Osteocyte (in vitro differentiated cells): ENCODE data around the gene ATP6V1B1. TPM values are rescaled to one million over a fixed set of nuclear protein-coding genes. Genes with fewer than 3 reads are reported as not detected.

Experiments used
- DNase-seq: peaks from one replicate; pipeline ENCODE4 v3.0.0; 2021; ENCODE audit warnings: mixed read lengths; ENCODE audit not compliant: unreplicated experiment; ENCODE audit errors: extremely low spot score
- H3K27ac Mint-ChIP-seq: one replicate; pipeline ENCODE4 v1.8.0; 2021; ENCODE audit warnings: mild to moderate bottlenecking, mixed read lengths; ENCODE audit not compliant: unreplicated experiment
- H3K27me3 Mint-ChIP-seq: one replicate; pipeline ENCODE4 v1.8.0; 2021; ENCODE audit warnings: mixed read lengths; ENCODE audit not compliant: unreplicated experiment
- H3K36me3 Mint-ChIP-seq: one replicate; pipeline ENCODE4 v1.8.0; 2021; ENCODE audit warnings: mixed read lengths; ENCODE audit not compliant: unreplicated experiment
- H3K4me1 Mint-ChIP-seq: one replicate; pipeline ENCODE4 v1.8.0; 2021; ENCODE audit warnings: mixed read lengths; ENCODE audit not compliant: unreplicated experiment
- H3K4me3 Mint-ChIP-seq: one replicate; pipeline ENCODE4 v1.8.0; 2021; ENCODE audit warnings: mild to moderate bottlenecking, moderate library complexity, mixed read lengths; ENCODE audit not compliant: unreplicated experiment
- H3K9me3 Mint-ChIP-seq: one replicate; pipeline ENCODE4 v1.8.0; 2021; ENCODE audit warnings: mixed read lengths; ENCODE audit not compliant: unreplicated experiment
- CTCF ChIP-seq: fragments of 200-600 bp; sonication (generic); IDR thresholded peaks from 2 replicates; pipeline ENCODE4 v1.5.0; 2021; ENCODE audit warnings: antibody characterized with exemption, mild to moderate bottlenecking, moderate library complexity
- total RNA-seq: library from RNA; stranded (reverse); gene quantifications from 2 replicates; pipeline ENCODE4 v1.2.1, GENCODE V29; 2021

The ATP6V1B1 gene
- total RNA-seq, 1 donor from 2014 or later: 6.3 TPM

GRCh38 chr2:70888923-70889715 lies 46.6 kb upstream of the ATP6V1B1 start:
- peaks cover 24% of the 10 kb centered on the region for H3K4me1 Mint-ChIP-seq
- H3K9me3 Mint-ChIP-seq: no peaks in the 10 kb centered on the region
- no peak overlapping the region for H3K27ac Mint-ChIP-seq
- H3K4me3 Mint-ChIP-seq: peak overlapping the region; percentile 78
- TF ChIP-seq CTCF: peak; percentile 16
- H3K36me3 Mint-ChIP-seq: peaks cover 3% of the 10 kb centered on the region
- DNase-seq: peak; percentile 81
- H3K27me3 Mint-ChIP-seq: peaks cover 93% of the 10 kb centered on the region

- no peaks in the 10 kb centered on the region for H3K9me3 Mint-ChIP-seq
- DNase-seq: no peak
- H3K4me3 Mint-ChIP-seq: no peak overlapping the region
- peaks cover 93% of the 10 kb centered on the region for H3K27me3 Mint-ChIP-seq
- no peak for TF ChIP-seq CTCF
- peaks cover 3% of the 10 kb centered on the region for H3K36me3 Mint-ChIP-seq
- H3K4me1 Mint-ChIP-seq: peaks cover 24% of the 10 kb centered on the region
- H3K27ac Mint-ChIP-seq: no peak overlapping the region
Observed at GRCh38 chr2:70889716-70890037, 46.0 kb upstream of the ATP6V1B1 start.

DNA sequence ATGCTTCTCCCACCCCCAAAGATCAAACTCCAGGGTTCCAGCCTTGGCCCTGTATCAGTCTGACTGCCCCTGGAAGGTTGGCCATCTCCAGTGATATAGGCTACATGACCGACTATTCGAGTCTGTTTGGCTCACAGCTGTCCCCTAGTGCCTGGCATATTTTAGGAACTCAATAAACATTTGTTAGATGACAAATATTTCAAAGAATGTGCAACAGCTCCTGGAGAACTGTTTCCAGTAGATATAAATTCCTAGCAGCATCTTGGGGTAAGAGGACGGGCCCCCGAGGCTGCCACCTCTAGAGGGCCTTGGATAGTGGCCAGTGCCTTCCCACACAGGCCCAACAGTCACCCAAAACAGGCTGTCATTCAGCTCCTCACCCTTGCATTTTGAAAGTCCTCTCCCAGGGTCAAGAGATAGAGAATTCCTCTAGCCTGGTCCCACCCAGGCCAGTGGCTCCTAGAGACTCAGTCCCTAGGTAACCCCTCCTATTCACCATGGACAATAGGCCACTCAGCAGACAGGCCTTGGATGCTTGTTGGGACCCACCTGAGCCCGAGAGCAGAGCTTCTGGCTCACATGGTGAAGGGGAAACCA lies 45.1 kb upstream of the ATP6V1B1 start:
- TF ChIP-seq CTCF: no peak
- Mint-ChIP-seq H3K27me3 (peaks cover 90% of the 10 kb centered on the region), H3K4me3 (no peak overlapping the region), H3K4me1 (peaks cover 24% of the 10 kb centered on the region), H3K27ac (no peak overlapping the region), H3K36me3 (peaks cover 3% of the 10 kb centered on the region), H3K9me3 (no peaks in the 10 kb centered on the region)
- DNase-seq: no peak

DNA sequence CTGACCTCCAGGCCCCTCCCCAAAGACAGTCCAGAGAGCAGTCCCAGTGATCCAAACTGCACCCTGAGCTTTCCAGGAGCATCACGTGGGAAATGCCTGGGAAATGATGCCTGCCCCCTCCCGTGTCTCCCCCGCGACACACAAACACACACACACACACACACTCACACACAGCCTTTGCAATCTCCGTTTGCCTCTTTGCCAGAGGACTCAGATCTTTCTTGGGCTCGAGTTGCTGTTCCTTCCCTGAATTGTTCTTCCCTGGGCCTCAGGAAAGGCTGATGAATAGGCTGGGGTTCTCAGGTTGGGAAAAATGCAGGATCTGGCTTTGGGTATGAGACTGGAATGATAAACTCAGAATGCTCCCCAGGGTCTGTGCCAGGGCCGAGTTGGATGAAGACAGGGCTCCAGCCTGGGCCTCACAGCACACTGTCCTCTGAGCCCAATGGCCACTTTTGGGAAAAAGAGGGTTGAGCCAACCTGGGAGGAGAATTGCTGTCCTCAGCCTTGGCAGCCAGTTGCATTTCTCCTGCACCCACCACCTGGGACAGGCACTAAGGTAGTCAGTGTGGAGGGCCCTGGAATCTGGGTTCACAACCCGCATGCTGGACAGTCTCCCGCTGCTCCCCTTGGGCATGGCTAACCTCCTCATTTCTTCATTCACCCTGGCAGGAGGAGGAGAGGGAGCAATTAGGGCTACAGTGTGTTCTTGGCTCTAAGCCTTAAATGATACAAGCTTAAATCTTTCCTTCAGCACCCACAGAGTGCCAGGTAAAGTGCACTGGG lies 43.9 kb upstream of the ATP6V1B1 start:
- no peak for TF ChIP-seq CTCF
- H3K4me1 Mint-ChIP-seq: peaks cover 23% of the 10 kb centered on the region
- H3K27me3 Mint-ChIP-seq: peaks cover 92% of the 10 kb centered on the region
- peaks cover 3% of the 10 kb centered on the region for H3K36me3 Mint-ChIP-seq
- no peaks in the 10 kb centered on the region for H3K9me3 Mint-ChIP-seq
- DNase-seq: no peak
- H3K27ac Mint-ChIP-seq: no peak overlapping the region
- no peak overlapping the region for H3K4me3 Mint-ChIP-seq

- Mint-ChIP-seq H3K27ac (no peak overlapping the region), H3K27me3 (peaks cover 92% of the 10 kb centered on the region), H3K36me3 (peaks cover 3% of the 10 kb centered on the region), H3K4me1 (peaks cover 16% of the 10 kb centered on the region), H3K9me3 (no peaks in the 10 kb centered on the region), H3K4me3 (no peak overlapping the region)
- no peak for DNase-seq
- no peak for TF ChIP-seq CTCF
Observed at GRCh38 chr2:70892750-70893149, 43.0 kb upstream of the ATP6V1B1 start.
